Stimulated activated CD4-positive, alpha-beta T cell treated with anti-CD3 and anti-CD28 coated beads, Interleukin-12 subunit alpha, Interleukin-12 subunit beta, amount 100 ng/mL, for 24 hours (primary cell): ENCODE data around the gene NOXO1.
A peak's percentile ranks its signal among the peaks of the same experiment; 100 is the strongest.
"Not testable (repeated sequence)": the region's sequence is repeated elsewhere in the genome, so short reads cannot be mapped to it uniquely, and the experiment has no call there.

Experiments
- DNase-seq, 2 experiments: peaks; one replicate each; pipeline ENCODE4 v3.0.0-alpha.2; 2020; ENCODE audit warnings: low read depth in 2 of 2

The NOXO1 gene

GRCh38 chr16:1962161-1963153 is 18.8 kb downstream of the NOXO1 start:
- not testable (repeated sequence) for DNase-seq

GRCh38 chr16:1961651-1962067 is 19.6 kb downstream of the NOXO1 start:
- DNase-seq = no peak

- peak in 1 of 2 experiments; percentile 49 for DNase-seq
Measured at GRCh38 chr16:1960665-1961630, 20.3 kb downstream of the NOXO1 start.

GRCh38 chr16:1959269-1960039 is 21.8 kb downstream of the NOXO1 start, which contains the start of gene NDUFB10:
Gene NDUFB10 (plus strand): TSS chr16:1959538. CDS start chr16:1959625, 87 bp downstream.
- peak; percentile 84 to 93 for DNase-seq

- no peak for DNase-seq
Measured at GRCh38 chr16:1958715-1959268, 22.5 kb downstream of the NOXO1 start.

- not testable (repeated sequence) for DNase-seq
Measured at GRCh38 chr16:1958143-1958491, 23.2 kb downstream of the NOXO1 start.

- not testable (repeated sequence) for DNase-seq
Measured at GRCh38 chr16:1957434-1958142, 23.7 kb downstream of the NOXO1 start.

- no peak for DNase-seq
Measured at GRCh38 chr16:1953734-1954133, 27.5 kb downstream of the NOXO1 start.

- DNase-seq = no peak
Measured at GRCh38 chr16:1950559-1950958, 30.7 kb downstream of the NOXO1 start.

- DNase-seq = no peak
Measured at GRCh38 chr16:1950047-1950446, 31.2 kb downstream of the NOXO1 start.

- no peak for DNase-seq
Measured at GRCh38 chr16:1949507-1949906, 31.8 kb downstream of the NOXO1 start.

GRCh38 chr16:1947369-1947670 is 33.9 kb downstream of the NOXO1 start:
- no peak for DNase-seq

GRCh38 chr16:1946495-1947368 is 34.5 kb downstream of the NOXO1 start:
- no peak for DNase-seq

GRCh38 chr16:1945559-1946391 is 35.5 kb downstream of the NOXO1 start:
- no peak for DNase-seq

GRCh38 chr16:1944612-1945199 is 36.6 kb downstream of the NOXO1 start:
- no peak for DNase-seq

- DNase-seq = peak; percentile 98 to 100
Measured at GRCh38 chr16:1942810-1943726, 38.2 kb downstream of the NOXO1 start, which contains the start of gene MSRB1. Gene MSRB1 (minus strand): TSS chr16:1943199. CDS start chr16:1943156, 43 bp downstream.
